Stimulated activated naive CD8-positive, alpha-beta T cell treated with anti-CD3 and anti-CD28 coated beads, Interleukin-15, amount 100 ng/mL, for 72 hours (primary cell): ENCODE results near the gene ASPG.
A peak's percentile ranks its signal among the peaks of the same experiment; 100 is the strongest.

Experiments
- ATAC-seq: fragments of 150-1000 bp; cut with Tn5 transposase; 2 replicates; pipeline ENCODE4 v1.10.0; 2021; ENCODE audit warnings: mild to moderate bottlenecking, moderate library complexity
- DNase-seq, 2 donors: peaks; one replicate each; pipeline ENCODE4 v3.0.0; 2021 to 2022
- H3K27ac Mint-ChIP-seq, 2 donors: one replicate each; pipeline ENCODE4 v1.8.0; 2022; ENCODE audit warnings: mild to moderate bottlenecking in 2 of 2, mixed read lengths in 2 of 2, moderate library complexity in 2 of 2
- H3K27me3 Mint-ChIP-seq: one replicate; pipeline ENCODE4 v1.8.0; 2022; ENCODE audit warnings: mixed read lengths
- H3K4me1 Mint-ChIP-seq: one replicate; pipeline ENCODE4 v1.8.0; 2022; ENCODE audit warnings: mild to moderate bottlenecking, mixed read lengths
- H3K4me3 Mint-ChIP-seq, 2 donors: one replicate each; pipeline ENCODE4 v1.8.0; 2022; ENCODE audit warnings: mild to moderate bottlenecking in 2 of 2, mixed read lengths in 2 of 2, moderate library complexity in 1 of 2
- H3K9me3 Mint-ChIP-seq, 2 donors: one replicate each; pipeline ENCODE4 v1.8.0; 2022; ENCODE audit warnings: mixed read lengths in 2 of 2

Gene ASPG

DNA sequence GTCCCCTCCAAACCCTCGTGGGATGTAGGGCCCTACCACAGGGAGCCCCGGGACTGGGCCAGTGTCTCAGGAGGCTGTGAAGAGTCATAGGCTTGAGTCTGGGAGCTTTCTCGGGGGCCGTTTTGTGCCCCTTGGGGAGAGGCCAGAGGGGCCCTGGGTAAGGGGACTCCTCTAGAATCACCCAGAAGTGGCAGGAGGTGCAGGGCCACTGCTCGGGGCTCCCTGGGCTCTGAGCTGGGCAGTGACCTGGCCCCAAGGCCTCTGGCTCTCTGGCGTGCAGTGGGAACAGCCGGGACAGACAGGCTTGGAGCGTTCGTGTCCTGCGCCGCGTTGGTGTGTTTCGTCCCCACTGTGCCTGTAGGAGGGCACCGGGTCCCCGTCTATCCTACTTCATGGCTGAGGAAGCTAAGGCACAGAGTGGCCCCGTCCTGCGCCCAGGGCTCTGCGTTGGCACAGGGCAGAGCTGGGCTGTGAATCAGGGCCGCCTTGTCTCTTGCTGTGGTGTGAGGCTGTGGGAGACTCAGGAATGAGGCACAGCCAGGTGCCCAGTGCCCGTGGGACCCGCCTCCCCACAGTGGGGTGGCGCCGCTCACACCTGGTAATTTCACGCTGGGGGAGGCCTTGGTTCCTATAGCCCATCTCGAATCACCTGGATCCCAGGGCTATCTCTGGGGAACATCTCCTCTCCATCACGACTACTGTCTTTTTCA, 29.1 kb downstream of the ASPG start:
- peaks cover 6% of the 10 kb centered on the region for H3K4me1 Mint-ChIP-seq

DNA sequence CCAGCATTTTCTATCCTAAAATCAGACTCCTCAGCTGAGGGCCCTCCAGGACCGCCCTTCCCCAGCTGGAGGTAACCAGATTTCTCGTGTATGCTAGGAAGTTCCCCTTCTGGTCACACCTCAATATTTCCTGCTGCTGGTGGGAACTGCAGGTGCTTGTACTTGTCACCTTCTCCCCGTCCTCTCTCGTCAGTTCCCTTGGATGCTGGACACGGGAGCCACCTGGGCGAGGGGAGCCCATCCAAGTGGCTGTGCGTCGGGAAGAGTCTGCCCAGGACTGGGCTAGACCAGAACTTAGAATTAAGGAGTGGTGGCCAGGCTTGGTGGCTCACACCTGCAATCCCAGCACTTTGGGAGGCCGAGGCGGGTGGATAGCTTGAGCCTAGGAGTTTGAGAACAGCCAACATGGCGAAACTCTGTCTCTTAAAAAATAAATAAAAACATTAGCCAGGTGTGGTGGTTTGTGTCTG, 29.7 kb downstream of the ASPG start:
- peak overlapping the region in 1 of 2 donors; percentile 19 for H3K4me3 Mint-ChIP-seq

More for the DNA sequence above, 29.1 kb downstream of the ASPG start:
- peak overlapping the region in 1 of 2 donors; percentile 6 for H3K27ac Mint-ChIP-seq
- no peak overlapping the region for H3K4me3 Mint-ChIP-seq
- H3K9me3 Mint-ChIP-seq = no peaks in the 10 kb centered on the region
- H3K27me3 Mint-ChIP-seq = peaks cover 53% of the 10 kb centered on the region
- ATAC-seq (no peak), DNase-seq (peak in 1 of 2 donors; percentile 8)

DNA sequence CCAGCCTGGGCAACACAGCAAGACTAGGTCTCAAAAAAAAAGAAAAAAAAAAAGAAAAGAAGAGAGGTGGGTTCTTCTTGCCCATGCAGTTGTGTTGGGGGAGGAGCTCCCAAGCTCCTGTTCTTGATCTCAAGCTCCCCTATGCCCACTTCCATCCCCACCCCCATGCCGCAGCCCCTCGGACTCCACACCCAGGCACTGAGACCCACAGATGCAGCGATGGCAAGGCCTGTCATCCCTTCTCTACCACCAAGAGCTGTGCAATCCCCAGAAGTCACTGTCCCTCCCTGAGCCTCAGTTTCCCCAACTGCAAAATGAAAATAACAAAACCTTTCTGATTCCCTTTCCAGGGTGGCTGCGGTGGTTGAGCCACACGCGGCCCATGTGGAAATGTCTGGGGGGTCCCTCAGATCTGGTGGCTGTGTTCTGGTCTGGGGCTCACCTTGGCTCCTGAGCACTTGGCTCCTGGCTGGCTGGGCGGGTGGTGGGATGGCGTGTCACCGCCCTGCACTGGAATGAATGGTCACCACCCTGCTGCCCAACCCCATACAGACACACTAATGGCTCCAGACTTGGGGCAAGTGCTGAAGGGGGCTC, 30.3 kb downstream of the ASPG start:
- Mint-ChIP-seq H3K27me3 (peaks cover 65% of the 10 kb centered on the region), H3K4me3 (peak overlapping the region in 1 of 2 donors; percentile 64), H3K4me1 (peaks cover 6% of the 10 kb centered on the region), H3K9me3 (no peaks in the 10 kb centered on the region), H3K27ac (no peak overlapping the region)
- peak in 1 of 2 donors; percentile 8 for DNase-seq
- ATAC-seq = no peak

More for the DNA sequence above, 29.7 kb downstream of the ASPG start:
- no peaks in the 10 kb centered on the region for H3K9me3 Mint-ChIP-seq
- peak overlapping the region in 1 of 2 donors; percentile 6 for H3K27ac Mint-ChIP-seq
- DNase-seq = peak in 1 of 2 donors; percentile 1
- H3K27me3 Mint-ChIP-seq = peaks cover 59% of the 10 kb centered on the region
- peaks cover 6% of the 10 kb centered on the region for H3K4me1 Mint-ChIP-seq
- no peak for ATAC-seq

DNA sequence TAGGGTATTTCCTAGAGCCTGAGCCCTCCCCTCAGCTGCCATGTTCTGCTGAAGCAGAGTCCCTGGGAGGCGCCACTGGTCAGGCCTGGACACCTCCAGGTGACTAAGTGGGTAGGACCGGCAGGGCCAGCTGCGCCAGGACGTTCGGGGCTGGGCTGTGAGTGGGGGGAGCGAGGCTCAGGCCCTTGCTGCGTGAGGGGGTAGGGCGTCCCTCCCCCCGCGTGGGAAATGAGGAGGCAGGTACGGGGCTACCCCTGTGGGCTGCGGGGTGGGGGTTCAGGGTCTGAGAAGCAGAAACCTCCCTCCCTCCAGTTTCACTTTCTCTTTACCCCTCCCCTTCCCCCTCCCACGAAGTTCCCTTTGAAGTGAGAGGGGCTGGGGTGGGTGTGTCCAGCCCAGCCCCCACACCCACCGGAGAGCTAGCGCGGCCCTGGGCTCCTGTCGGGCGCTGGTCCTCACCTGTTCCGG, 30.8 kb downstream of the ASPG start:
- peak; percentile 31 for ATAC-seq
- peaks cover 6% of the 10 kb centered on the region for H3K4me1 Mint-ChIP-seq
- peaks cover 71% of the 10 kb centered on the region for H3K27me3 Mint-ChIP-seq
- H3K4me3 Mint-ChIP-seq = peak overlapping the region; percentile 29 to 64
- H3K27ac Mint-ChIP-seq = no peak overlapping the region
- DNase-seq = peak in 1 of 2 donors; percentile 7
- no peaks in the 10 kb centered on the region for H3K9me3 Mint-ChIP-seq

DNA sequence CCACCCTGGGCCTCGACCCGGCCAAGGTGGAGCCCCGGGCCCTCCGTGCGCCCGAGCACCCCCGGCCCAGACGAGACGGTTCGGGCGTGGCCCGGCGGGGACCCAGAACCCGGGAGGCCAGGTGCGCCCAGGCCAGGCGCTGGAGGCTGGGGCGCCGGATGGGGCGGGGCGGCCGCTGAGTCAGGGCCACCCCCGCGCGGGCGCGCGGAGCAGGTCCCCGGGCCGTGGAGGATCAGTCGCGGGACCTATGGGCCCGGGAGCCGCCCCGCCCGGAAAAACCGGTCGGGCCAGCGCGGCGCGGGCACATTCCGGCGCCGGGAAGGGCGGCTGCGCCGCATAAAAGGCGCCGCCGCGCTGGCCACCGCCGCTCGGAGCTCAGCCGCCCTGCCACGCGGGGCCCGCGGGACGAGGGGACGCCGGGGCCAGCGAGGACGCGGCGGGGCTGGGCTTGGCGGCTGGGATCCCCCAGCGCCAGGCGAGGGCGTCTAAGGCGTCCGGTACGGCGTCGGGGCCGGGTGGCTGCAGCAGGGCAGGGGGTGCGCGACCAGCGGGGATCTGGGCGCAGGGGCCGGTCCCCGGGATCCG, 31.3 kb downstream of the ASPG start:
- H3K27me3 Mint-ChIP-seq = peaks cover 73% of the 10 kb centered on the region
- DNase-seq (peak in 1 of 2 donors; percentile 8), ATAC-seq (peak; percentile 34)
- H3K27ac Mint-ChIP-seq = no peak overlapping the region
- H3K9me3 Mint-ChIP-seq = no peaks in the 10 kb centered on the region
- peaks cover 6% of the 10 kb centered on the region for H3K4me1 Mint-ChIP-seq
- peak overlapping the region in 1 of 2 donors; percentile 64 for H3K4me3 Mint-ChIP-seq

DNA sequence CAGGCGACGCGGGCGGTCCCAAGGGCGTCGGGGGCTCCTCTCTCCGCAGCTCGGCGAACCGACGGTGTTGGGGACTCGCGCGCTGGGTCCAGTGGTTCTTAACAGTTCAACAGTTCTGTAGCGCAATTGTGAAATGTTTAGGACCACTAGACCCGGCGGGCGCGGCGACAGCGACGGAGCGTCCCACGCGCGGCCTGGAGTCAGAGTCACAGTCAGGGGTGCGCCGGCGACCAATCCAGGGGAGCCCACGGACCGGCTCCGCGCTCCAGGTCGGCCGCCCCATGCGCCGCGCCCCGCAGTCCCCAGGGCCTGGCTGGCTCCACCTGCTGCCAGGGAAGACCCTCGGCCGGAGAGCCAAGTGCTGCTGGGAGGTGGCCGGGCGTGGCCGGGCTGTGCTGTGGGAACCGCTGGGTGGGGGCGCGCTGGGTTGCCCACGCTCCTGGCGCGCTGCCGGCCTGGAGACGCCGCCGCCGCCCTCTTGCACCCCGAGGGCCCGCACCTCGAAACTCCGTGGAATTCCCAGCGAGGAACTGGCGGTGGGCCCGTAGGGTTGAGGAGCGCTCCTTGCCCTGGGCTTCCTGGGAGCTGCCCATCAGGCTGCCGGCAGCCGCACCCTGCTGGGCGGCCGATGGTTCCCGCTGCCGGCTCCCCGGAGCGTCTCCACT, 32.0 kb downstream of the ASPG start:
- H3K27ac Mint-ChIP-seq = no peak overlapping the region
- H3K9me3 Mint-ChIP-seq = no peaks in the 10 kb centered on the region
- peaks cover 6% of the 10 kb centered on the region for H3K4me1 Mint-ChIP-seq
- peaks cover 73% of the 10 kb centered on the region for H3K27me3 Mint-ChIP-seq
- no peak for DNase-seq
- ATAC-seq = no peak
- H3K4me3 Mint-ChIP-seq = peak overlapping the region in 1 of 2 donors; percentile 57

DNA sequence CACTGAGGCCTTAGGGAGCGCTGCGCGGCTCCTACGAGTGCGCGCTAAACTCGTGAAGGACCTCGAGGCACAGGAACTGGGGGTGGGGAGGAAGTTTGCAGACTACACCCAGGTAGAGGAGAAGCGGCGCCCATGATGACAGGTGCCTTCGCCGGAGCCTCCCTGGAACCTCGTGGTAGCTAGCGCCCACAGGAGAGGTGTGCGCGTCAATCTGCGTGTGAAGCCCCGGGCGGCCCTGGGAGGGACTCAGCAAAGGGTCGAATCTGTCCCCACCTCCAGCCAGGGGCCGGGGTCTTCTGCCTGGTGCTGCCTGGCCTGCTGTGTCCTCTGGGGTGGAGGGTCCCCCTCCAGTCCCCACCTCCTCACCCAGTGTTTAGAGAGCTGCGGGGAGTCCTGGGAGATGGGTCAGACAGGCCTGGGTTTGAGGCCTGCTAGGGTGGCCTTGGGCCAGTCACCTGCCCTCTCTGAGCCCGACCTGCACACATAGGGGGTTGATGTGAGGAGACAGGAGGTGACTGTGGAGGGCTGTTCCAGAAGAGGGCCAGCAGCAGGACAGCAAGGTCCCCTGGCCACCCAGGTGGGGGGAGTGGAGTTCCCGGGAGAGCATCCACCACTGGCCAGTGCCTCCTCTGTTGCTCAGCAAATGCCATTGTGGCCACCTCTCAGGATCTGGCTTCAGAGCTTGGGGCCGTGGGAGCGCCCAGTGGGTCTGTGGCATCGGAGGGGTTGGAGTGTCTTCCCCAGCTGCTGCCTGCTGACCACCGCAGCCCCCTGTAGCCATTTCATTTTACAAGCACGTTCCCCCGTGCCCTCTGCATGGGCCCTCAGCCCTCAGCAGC, 32.7 kb downstream of the ASPG start:
- ATAC-seq = peak; percentile 31
- H3K27me3 Mint-ChIP-seq = peaks cover 73% of the 10 kb centered on the region

DNA sequence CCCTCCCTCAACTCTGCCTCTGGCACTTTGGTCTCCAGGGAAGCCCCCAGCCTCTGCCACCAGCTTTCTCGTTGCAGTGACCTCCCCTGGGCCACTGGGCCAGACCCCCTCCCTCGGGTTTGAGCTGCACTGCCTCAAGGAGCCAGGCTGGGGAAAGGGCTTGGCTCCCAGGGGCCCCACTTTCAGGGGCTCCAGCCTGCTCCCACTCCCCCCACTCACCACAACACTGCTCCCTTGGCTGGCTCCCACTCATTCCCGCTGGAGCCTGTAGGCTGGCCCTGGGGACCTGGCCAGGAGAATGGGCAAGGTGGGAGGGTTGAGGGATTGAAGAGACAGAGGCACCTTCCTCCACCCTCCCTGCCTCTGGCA, 33.6 kb downstream of the ASPG start:
- Mint-ChIP-seq H3K27me3 (peaks cover 77% of the 10 kb centered on the region), H3K27ac (no peak overlapping the region), H3K9me3 (peaks cover 7% of the 10 kb centered on the region in 2 donors), H3K4me3 (no peak overlapping the region), H3K4me1 (peaks cover 6% of the 10 kb centered on the region)
- ATAC-seq (no peak), DNase-seq (no peak)

More for the DNA sequence above, 32.7 kb downstream of the ASPG start:
- peaks cover 6% of the 10 kb centered on the region for H3K4me1 Mint-ChIP-seq
- H3K4me3 Mint-ChIP-seq = no peak overlapping the region
- DNase-seq = peak in 1 of 2 donors; percentile 6
- H3K27ac Mint-ChIP-seq = no peak overlapping the region
- no peaks in the 10 kb centered on the region for H3K9me3 Mint-ChIP-seq

DNA sequence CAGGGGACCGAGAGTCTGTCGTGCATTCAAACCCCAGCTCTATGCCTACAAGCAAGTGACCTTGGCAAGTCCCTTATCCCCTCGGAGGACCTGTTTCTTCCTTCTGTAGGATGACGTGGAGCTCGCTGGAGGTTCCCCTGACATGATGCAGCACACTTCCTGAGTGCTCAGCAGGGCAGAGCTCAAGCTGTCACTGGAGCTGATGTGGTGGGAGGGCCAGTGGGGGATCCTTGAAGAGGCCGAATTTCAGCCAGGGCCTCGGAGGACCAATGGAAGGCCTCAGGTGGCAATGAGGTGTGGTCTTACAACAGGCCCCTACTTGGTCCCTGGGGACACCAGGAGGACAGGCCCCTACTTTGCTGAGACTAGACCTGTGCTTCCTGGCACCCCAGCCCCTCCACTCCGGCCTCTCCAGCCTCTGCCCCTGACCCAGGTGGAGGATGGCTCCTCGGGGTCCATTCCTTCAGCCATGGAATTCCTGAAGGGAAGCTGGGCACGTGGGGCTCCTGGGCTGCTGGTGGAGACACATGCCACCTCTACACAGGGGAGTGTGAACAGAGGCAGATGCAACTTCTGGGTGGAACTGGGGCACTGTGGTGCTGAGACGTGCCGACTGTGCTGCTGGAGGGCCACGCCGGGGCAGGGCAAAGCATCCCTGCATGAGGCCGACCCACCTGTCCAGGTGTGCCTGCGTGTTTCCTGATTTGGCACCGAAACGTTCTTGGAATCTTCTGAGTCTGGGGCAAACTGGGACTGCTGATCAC, 34.2 kb downstream of the ASPG start:
- Mint-ChIP-seq H3K4me1 (peaks cover 6% of the 10 kb centered on the region), H3K4me3 (no peak overlapping the region), H3K9me3 (peaks cover 8 to 11% of the 10 kb centered on the region in 2 donors), H3K27ac (no peak overlapping the region), H3K27me3 (peaks cover 72% of the 10 kb centered on the region)
- ATAC-seq = no peak
- peak in 1 of 2 donors; percentile 4 for DNase-seq

DNA sequence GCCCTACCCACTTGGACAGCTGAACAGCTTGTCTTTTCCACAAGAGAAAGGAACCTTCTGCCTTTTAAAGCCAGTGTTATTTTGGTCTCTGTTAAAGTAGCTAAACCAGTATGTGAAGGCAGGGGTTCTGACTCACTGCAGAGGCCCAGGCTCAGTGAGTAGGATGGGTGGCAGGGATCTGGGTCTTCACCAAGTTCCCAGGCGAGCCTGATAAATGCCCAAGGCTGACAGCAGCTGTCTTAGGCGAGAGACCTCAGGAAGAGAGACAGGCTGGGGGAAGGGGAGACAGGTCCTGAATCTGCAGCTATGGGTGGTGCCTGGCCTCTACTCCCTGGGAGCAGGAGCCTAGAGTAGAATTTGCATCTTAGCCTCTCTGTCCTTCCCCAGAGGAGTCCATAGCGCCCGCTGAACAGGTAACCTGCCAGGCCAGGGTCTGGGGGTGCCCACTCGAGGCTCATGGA, 34.8 kb downstream of the ASPG start:
- ATAC-seq (no peak), DNase-seq (peak in 1 of 2 donors; percentile 5)
- peaks cover 66% of the 10 kb centered on the region for H3K27me3 Mint-ChIP-seq
- H3K27ac Mint-ChIP-seq = no peak overlapping the region
- H3K9me3 Mint-ChIP-seq = peaks cover 12 to 16% of the 10 kb centered on the region in 2 donors
- H3K4me3 Mint-ChIP-seq = no peak overlapping the region
- peaks cover 6% of the 10 kb centered on the region for H3K4me1 Mint-ChIP-seq

DNA sequence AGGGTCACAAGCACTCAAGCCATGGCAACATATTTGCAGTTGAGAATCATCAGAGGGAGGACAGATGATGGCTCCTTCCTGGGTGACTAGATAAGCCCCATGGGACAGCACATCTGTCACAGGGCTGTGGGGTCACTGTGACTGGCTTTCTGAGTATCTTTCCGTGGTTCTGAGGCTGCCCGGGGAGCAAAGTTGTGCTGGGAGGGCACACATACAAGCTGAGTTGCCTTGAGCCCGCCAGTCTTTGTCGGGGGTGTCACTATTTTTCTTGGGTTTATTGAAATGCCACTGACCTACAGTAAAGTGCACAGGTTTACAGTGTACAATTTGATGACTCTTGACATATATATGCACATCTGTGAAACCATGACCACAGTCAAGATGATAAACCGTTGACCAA, 35.6 kb downstream of the ASPG start:
- DNase-seq (no peak), ATAC-seq (no peak)
- peaks cover 2% of the 10 kb centered on the region for H3K4me1 Mint-ChIP-seq
- H3K27ac Mint-ChIP-seq = no peak overlapping the region
- no peak overlapping the region for H3K4me3 Mint-ChIP-seq
- peaks cover 12 to 18% of the 10 kb centered on the region in 2 donors for H3K9me3 Mint-ChIP-seq
- peaks cover 57% of the 10 kb centered on the region for H3K27me3 Mint-ChIP-seq

DNA sequence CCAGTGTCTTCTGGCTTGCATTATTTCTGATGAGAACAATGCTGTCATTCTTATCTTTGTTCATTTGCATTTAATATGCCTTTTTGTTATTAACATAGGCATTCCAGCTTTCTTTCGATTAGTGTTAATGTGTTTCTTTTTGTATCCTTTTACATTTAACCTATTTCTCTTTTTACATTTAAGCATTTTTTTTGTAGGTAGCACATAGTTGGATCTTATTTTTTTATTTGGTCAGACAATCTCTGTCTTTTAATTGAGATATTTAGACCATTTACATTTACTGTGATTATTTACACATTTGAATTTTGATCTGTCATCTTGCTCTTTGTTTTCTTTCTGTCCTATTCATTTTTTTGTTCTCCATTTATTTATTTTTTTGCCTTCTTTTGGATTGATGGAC, 38.4 kb downstream of the ASPG start:
- Mint-ChIP-seq H3K27ac (no peak overlapping the region), H3K9me3 (peaks cover 22 to 24% of the 10 kb centered on the region in 2 donors), H3K27me3 (peaks cover 46% of the 10 kb centered on the region), H3K4me1 (no peaks in the 10 kb centered on the region), H3K4me3 (no peak overlapping the region)
- DNase-seq (no peak), ATAC-seq (no peak)

DNA sequence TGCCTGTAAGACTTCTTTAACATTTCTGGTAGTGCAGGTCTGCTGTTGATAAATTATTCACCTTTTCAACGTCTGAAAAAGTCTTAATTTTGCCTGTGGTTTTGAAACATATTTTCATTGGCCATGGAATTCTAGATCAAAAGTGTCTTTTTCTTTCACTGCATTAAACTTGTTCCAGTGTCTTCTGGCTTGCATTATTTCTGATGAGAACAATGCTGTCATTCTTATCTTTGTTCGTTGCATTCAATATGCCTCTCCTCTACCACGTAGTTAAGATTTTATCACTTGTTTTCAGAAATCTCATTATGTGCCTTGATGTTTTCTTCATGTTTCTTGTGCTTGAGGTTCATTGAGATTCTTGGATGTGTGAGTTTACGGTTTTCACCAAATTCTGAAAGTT, 39.5 kb downstream of the ASPG start:
- H3K4me3 Mint-ChIP-seq = no peak overlapping the region
- H3K4me1 Mint-ChIP-seq = no peaks in the 10 kb centered on the region
- no peak for DNase-seq
- no peak for ATAC-seq
- peaks cover 42% of the 10 kb centered on the region for H3K27me3 Mint-ChIP-seq
- peaks cover 31 to 34% of the 10 kb centered on the region in 2 donors for H3K9me3 Mint-ChIP-seq
- H3K27ac Mint-ChIP-seq = no peak overlapping the region

DNA sequence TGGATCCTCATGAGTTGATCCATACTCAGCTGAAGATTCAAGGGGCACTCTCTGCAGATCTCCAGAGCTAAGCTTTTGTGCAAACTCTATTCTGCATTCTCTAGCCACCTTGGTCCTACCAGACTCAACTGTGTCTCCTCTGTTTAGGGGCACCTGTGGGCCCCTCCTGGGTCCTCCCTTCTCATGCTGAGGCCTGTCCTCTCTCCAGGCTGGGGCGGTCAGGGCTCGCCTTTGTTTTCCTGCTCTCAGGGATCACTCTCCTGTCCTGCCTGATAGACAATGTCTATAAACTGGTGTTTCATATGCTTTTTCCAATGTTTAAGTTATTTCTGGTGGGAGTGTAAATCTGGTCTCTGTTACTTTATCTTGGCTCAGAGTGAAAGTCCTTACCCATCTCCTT, 41.3 kb downstream of the ASPG start:
- Mint-ChIP-seq H3K9me3 (peaks cover 34 to 39% of the 10 kb centered on the region in 2 donors), H3K27ac (peak overlapping the region in 1 of 2 donors; percentile 23), H3K4me3 (no peak overlapping the region), H3K4me1 (no peaks in the 10 kb centered on the region), H3K27me3 (peaks cover 39% of the 10 kb centered on the region)
- no peak for ATAC-seq
- DNase-seq = no peak
